Activated CD8-positive, alpha-beta memory T cell treated with anti-CD3 and anti-CD28 coated beads for 24 hours (primary cell): ENCODE data around the gene FOXQ1.
"Not testable (repeated sequence)": the region's sequence is repeated elsewhere in the genome, so short reads cannot be mapped to it uniquely, and the experiment has no call there.

ENCODE experiments used
- DNase-seq: peaks from one replicate; pipeline ENCODE4 v3.0.0-alpha.2; 2020

FOXQ1 gene

GRCh38 chr6:1322696-1323219 lies 10.9 kb downstream of the FOXQ1 start:
- DNase-seq, result no peak

GRCh38 chr6:1324936-1325335 lies 13.0 kb downstream of the FOXQ1 start:
- no peak for DNase-seq

GRCh38 chr6:1325461-1326309 lies 13.8 kb downstream of the FOXQ1 start:
- no peak for DNase-seq

GRCh38 chr6:1326535-1327121 lies 14.7 kb downstream of the FOXQ1 start:
- DNase-seq, result no peak

- DNase-seq, result no peak
Observed at GRCh38 chr6:1327630-1328029, 15.7 kb downstream of the FOXQ1 start.

- no peak for DNase-seq
Observed at GRCh38 chr6:1328129-1328800, 16.4 kb downstream of the FOXQ1 start.

GRCh38 chr6:1329708-1330107 lies 17.8 kb downstream of the FOXQ1 start:
- no peak for DNase-seq

- no peak for DNase-seq
Observed at GRCh38 chr6:1334684-1335083, 22.8 kb downstream of the FOXQ1 start.

GRCh38 chr6:1335367-1336037 lies 23.6 kb downstream of the FOXQ1 start:
- DNase-seq, result no peak

- DNase-seq, result no peak
Observed at GRCh38 chr6:1336246-1336843, 24.4 kb downstream of the FOXQ1 start.

- no peak for DNase-seq
Observed at GRCh38 chr6:1337791-1338190, 25.9 kb downstream of the FOXQ1 start.

GRCh38 chr6:1346101-1346500 lies 34.2 kb downstream of the FOXQ1 start:
- no peak for DNase-seq

GRCh38 chr6:1346558-1347091 lies 34.7 kb downstream of the FOXQ1 start:
- DNase-seq, result no peak

GRCh38 chr6:1347161-1347560 lies 35.3 kb downstream of the FOXQ1 start:
- no peak for DNase-seq

- DNase-seq, result no peak
Observed at GRCh38 chr6:1348675-1349074, 36.8 kb downstream of the FOXQ1 start.

GRCh38 chr6:1349655-1350054 lies 37.8 kb downstream of the FOXQ1 start:
- DNase-seq, result no peak

GRCh38 chr6:1351381-1352008 lies 39.6 kb downstream of the FOXQ1 start:
- no peak for DNase-seq

- DNase-seq, result not testable (repeated sequence)
Observed at GRCh38 chr6:1355068-1355467, 43.2 kb downstream of the FOXQ1 start.

GRCh38 chr6:1361717-1362116 lies 49.8 kb downstream of the FOXQ1 start:
- not testable (repeated sequence) for DNase-seq

- DNase-seq, result no peak
Observed at GRCh38 chr6:1362643-1363042, 50.7 kb downstream of the FOXQ1 start.

- no peak for DNase-seq
Observed at GRCh38 chr6:1363298-1363697, 51.4 kb downstream of the FOXQ1 start.
